NCI-H2196 treated with DMSO at 0.1 percent for 48 hours (cell line): ENCODE results near the gene VWA3A.

Experiments
- DNase-seq: peaks from one replicate; lab custom pipeline; 2025; ENCODE audit not compliant: unreplicated experiment; lab: John Stamatoyannopoulos, UW

Gene VWA3A

DNA sequence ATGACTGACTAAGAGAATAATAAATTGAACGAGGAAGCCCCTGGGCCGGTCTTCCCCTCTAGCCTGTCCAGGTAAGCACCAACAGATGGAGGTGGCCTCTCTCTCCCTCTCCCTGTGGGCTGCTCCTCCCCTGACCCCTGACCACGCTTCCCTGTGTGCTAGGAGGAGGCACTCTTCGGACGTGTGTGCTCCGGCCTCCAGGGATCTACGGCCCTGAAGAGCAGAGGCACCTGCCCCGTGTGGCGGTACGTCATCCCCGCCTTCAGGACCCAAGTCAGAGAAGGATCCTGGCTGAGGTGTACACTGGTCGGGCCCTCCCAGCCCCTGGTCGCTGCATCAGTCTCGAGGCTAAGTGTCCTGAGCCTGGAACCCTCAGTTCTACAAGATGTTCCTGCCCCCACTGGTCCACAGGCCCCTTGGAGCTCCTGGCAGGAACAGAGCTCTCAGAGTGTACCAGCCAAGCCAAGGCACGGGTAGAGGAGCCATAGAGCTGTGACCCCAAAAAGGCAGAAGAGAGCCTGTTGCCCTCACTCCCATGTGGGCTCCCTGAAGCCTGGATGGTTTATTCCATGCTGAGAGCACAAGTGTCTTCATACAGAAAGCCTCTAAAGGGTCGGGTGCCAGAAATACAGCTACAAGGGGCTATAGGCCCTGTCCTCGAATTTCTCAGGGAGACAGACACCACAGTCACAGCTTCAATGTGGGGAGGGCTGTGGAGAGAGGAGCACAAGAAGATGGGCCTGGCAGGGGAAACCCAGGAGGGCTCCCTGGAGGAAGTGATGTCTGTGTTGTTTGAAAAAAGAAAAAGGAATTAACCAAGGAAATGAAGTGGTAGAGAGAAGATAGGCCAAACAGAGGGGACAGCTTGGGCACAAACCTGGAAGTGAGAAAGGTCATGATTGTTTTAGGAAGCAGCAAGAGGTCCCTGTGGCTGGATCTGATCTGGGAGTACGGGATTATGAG lies 85.9 kb downstream of the VWA3A start:
- no peak for DNase-seq

DNA sequence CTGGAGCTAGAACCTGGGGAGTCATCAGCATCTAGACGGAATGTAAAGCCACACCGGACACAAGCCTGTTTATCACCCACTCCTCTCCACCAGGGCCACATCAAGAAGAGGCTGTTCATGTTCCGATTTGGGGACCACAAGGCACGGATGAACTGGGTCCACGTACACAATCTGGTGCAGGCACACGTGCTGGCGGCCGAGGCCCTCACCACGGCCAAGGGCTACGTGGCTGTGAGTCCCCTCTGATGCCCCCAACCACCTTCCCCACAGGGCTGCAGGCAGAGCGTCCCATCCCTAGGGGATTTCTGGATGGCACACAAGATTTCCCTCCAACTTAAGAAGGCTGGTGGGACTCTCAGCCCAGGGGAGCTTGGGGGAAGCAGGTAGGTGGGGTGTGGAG lies 89.1 kb downstream of the VWA3A start:
- no peak for DNase-seq

DNA sequence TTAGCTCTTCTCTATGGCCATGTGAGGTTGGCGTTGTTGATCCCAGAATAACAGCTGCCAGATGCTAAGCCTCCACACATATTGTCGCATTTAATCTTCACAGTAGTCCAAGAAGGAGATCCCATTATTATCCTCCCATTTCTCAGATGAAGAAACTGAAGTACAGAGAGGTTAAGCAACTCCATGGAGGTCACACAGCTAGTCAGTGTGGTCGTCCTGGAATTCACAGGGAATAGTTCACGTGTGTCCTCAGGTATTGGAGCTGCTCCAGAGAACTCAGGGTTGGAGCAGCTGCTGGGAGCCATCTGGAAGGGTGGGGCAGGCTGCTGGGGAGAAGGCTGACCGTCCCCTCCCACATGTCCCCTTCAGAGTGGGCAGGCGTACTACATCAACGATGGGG lies 89.5 kb downstream of the VWA3A start:
- no peak for DNase-seq

DNA sequence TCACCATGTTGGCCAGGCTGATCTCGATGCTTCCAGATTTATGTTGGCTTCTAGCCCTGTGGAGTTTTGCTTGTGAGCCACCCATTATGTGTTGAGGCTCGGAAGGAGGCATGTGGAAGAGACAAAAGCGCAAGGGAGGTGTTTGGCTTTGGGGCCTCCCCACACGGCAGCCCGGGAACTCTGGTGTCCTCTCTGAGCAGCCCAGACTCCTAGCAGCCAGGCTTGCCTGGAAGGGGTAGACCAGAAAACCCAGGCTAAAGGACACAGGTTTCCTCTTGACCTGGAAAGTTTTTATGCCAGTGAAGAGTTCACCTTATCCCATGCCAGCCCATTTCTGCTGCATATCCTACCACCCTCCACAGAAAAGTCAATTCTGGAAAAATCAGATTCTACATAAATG lies 91.0 kb downstream of the VWA3A start:
- DNase-seq = no peak

DNA sequence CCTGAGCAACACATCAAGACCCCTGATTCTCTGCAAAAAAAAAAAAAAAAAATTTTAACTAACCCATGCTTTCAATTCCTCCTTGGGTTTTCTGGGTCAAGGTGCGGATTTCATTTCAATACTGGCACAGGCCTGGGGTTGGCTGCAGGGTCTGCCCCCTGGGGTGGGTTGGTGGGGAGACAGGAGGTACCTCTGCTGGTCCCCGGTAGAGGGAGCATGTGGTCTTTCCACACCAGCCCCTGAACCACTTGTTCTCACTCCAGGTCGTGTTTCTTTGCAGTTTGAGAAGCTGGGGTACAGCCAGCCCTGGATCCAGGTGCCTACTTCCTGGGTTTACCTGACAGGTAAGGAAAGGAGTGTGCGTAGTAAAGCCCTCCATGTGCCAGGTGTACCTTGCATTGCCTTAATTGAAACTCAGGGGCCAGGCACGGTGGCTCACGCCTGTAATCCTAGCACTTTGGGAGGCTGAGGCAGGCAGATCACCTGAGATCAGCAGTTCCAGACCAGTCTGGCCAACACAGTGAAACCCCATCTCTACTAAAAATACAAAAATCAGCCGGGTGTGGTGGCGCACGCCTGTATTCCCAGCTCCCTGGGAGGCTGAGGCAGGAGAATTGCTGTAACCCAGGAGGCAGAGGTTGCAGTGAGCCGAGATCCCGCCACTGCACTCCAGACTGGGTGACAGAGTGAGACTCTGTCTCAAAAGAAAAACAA lies 91.7 kb downstream of the VWA3A start:
- DNase-seq = no peak

DNA sequence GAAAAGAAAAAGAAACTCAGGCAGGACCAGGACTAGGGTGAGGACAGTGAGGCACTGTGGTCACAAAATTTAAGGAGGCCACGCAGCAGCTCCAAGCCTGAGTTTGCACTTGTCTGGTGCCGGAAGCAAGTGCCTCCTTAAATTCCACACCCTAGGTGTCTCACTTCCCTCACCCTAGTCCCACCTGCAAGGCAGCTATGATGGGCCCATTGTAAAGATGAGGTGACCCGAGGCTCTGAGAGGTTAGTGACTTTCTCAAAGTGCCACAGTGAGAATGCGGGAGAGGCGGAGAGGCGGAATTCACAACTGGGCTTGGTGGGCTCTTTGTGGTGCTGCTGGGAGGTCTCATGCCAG lies 92.3 kb downstream of the VWA3A start:
- no peak for DNase-seq

DNA sequence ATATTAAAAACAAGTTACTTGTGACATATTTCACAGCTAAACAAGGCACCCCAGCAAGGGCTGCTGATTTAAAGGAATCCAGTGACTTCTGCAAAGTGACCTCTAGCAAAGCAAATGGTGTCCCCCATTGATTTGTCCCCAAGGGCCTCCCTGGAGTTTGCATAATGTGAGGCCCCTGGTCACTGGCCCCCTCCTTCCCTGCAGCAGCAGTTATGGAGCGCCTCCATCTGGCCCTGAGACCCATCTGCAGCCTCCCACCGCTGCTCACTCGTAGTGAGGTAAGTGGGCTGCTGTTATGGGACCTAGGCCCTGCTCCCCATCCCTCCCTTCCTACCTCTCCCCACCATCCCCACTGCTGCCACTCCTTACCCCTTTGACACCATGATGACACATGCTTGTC lies 94.2 kb downstream of the VWA3A start:
- DNase-seq = no peak

DNA sequence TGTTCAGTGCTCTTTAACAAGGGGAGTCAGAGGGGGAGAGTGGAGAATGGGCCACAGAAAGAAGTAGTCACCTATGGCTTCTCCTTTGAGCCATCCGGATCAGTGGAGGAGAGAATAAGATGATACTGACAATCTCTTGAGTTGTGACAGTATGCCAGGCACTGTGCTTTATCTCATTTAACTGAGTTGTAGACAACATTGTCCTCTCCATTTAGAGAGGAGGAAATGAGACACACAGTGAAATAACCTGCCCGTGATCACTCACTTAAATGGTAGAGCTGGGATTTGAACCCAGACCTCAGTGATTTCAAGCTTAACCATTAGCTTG lies 95.9 kb downstream of the VWA3A start:
- DNase-seq = no peak

DNA sequence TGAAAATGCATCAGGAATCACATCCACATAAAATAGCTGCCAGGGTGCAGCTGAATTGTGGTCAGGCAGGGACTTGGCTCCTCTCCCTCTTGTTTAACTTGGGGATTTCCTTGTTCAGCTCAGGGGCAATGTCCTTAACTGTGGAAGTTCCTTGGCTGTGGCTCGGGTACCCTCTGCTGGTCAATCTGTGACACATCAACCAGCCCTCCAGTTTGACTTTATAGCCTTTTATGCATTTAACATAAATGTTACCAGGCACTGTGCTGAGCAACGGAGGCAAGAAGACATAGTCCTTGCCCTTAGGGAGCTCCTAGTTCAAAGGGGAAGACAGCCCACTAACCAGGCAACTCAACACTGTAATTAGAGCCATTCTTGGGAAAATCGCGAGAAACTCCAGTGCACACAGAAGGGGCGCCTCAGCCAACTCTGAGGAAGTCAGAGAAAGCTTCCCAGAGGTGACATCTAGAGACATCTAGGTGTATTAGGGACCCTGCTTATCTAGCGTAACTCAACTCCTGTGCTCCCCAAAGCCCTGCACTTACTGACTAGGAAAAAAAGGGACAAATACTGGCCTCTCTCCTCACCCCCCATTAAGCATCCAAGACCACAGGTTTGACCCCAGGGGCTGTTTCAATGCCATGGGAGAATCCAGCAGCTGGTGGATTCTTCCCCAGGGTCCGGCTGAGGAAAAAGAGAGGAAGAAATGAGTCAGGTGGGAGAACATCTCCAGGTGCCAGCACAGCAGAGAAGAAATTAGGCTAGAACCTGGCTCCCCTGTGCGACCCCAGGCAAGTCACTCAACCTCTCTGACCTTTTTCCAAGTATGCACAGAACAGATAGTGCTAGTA lies 96.5 kb downstream of the VWA3A start:
- DNase-seq = peak; percentile 83

DNA sequence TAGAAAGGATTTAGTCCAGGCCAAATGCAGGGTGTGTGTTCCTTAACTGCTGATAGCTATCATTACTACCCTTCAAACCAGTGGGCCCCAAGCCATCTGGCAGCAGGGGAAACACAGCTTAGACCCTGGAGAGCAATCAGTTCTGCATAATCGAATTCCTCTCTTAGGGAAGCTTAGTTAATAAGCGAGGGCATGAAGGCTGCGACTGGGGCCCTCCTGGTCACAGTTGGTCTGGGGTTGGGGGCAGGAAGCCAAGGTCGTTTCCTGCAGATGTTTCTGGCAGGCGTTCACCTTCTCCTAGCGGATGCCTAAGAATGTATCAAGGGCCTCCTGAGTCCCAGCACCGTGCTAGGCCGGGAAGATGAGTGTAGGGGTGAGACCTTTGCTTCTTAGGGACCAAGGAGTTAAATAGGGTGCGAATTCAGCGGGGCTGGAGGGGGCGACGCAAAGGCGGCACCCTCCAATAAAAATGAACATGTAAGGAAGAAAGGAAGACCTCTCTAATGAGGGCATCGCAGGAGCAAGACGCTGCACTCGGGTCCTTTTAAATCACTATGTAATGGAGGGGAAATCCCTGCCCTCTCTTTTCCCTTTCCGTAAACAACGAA lies 97.2 kb downstream of the VWA3A start:
- DNase-seq = peak; percentile 17

DNA sequence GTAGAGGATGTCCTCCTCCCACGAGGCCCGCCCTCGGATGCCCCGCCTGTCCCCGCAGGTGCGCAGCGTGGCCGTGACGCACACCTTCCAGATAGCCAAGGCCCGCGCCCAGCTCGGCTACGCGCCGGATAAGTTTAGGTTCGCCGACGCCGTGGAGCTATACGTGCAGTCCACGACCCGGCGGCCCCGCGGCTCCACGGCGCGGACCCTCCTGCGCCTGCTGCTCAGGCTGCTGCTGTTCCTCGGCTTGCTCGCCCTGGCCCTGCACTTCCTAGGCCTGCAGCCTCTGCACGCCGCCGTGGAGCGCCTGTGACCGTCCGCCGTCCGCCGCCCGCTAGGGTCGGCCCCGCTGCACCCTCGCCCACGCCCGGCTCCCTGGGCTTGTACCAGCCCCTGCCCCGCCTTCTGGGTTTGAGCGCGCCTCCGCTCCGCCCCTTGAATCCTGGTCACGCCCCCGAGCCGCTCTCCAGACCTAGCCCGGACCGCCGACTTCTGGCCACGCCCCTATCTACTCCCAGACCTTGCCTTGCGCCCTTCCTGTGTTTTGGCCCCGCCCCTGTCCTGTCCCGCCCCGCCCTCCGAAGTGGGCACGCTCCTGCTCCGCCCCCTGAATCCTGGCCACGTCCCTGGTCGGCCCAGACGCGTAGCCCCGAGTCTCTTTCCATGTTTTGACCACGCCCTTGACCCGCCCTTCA lies 97.9 kb downstream of the VWA3A start:
- peak; percentile 100 for DNase-seq

DNA sequence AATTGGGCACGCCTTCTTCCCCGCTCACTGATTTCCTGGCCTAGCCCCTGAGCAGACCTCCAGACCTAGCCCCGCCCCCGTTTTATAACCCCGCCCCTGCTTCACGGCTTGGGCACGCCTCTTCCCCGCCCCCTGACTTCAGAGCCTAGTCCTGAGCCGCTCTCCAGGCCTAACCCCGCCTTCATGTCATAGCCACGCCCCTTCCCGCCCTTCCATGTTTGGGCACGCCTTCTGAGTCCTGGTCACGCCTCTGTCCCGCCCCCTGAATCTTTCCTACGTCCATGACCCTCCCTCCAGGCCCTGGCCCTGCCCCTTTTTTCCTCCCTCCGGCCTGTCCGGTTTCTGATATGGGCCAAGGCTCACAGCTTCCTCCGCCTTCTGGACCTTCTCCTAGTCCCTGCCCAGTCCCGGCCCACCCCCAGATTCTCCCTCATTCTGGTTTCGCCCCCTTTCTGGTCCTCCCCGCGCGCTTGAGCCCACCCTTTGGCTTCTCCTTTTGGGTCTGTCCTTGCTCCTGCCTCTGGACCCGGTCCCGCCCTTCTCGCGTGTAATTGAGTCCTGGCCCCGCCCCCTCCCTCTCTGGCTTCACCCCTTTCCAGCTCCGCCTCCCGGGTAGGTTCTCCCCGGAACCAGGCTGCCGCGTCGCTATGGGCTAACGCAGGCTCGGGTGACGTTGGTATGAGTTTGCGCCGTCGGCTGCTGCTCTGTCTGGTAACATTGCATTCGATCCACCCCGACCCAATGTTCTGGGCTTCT lies 98.6 kb downstream of the VWA3A start:
- DNase-seq = peak; percentile 100

DNA sequence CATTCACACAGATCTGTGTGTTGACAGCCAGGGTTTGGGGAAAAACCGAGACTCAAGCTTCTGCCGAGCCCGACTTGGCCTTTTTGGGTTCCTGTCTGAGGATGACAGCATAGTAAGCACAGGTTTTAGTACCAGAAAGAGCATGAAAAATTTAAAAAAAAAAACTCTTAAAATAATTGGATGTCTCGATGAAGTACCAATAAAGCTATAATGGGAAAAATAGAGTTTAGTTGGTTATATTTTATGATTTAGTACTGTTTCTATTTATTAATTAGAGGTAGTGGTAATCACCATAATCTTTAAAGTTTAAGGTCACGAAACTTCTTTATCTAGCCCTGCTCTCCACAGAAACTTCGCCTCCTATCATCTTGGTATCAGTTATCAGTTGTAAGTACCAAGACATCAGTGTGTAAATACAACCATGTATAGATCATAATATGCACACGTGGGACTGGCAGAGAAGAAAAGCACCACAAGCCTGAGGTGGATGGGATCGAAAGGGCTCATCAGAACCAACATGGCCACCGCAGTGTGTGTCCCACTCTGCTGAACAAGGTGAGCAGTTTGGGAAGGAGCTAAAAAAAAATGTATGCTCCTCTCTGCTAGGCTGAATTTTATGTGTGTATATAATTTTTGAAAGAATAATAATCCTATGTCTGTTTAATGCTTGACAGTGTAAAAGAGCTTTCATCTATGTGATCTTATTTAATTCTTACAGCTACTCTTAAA lies 99.4 kb downstream of the VWA3A start:
- DNase-seq = no peak

DNA sequence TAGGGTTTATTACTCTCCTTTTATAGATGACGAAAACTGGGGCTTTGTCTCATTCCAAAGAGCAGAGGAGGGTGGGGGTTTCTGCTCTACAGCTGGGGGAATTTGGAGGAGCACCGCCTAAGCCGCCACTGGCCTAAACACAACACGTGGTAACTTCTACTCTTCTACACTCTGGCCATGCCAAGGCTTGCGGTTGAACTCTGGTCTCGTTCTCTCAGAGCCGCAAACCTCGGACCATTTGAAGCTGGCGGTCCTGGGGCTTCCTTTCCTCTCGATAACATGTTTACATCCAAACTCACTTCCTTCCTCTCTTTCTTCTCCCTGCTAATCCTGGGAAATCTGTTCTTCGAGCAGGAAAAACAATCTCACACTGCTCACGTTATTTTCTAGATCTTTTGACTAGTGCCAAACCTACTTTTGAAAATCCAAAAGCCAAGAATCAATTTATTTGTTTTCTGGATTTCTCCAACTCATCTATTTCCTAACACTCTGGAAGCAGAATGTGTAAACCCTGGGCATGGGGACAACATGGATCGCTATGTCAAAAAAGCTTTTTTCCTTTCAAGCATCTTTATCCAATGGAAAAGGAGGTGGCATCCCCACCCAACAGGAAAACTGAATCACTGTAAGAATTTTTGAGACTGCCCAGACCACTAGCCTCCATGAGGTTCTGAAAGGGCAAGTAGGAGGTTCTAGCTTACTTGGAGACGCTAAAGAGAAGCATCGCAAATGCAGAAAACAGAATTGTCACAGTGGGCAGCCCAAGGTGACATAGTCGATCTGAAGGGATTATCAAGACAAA lies 100.1 kb downstream of the VWA3A start:
- no peak for DNase-seq

DNA sequence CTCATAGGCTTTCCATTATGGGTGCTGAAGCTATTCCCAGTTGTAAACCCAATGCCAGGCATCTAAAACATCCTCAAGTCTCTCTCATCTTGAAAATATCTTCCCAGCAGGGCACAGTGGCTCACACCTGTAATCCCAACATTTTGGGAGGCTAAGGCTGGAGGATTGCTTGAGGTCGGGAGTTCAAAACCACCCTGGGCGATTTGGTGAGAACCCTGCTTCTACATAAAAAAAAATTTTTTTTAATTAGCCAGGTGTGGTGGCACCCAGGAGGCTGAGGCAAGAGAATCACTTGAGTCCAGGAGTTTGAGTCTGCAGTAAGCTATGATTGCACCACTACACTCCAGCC lies 100.7 kb downstream of the VWA3A start:
- no peak for DNase-seq

DNA sequence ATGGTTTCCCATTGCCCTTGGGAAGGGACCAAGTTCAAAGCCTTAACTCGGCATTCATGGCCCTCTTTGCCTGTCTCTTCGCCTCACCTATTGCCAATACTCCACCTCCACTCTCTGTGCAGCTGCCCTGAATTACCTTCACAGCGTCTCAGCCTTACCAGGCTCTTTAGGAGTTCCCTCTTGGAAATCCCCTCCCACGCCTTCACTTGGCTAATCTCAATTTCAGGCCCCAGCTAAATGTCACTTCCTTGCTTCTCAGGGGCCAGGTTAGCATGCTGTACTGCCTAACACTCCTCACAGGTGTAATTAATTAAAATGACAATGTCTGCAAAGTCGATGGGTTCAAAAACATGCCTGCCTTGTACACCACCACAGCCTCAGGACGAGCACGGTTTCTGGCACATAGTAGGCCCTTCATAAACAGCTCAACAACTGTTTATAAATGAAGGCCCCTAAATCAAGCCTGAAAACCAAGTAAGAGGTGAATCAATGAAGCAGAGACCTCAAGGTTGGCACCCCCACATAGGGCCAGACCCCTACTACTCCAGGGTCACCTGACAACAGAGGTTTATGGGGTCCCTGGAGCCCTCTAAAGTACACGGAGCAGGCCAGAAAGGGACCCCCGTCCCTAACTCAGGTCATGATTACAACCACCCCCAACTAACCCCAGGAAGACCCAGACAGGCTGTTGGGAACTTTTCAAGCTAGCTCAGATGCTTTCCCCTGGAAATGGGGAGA lies 102.5 kb downstream of the VWA3A start:
- DNase-seq = no peak

DNA sequence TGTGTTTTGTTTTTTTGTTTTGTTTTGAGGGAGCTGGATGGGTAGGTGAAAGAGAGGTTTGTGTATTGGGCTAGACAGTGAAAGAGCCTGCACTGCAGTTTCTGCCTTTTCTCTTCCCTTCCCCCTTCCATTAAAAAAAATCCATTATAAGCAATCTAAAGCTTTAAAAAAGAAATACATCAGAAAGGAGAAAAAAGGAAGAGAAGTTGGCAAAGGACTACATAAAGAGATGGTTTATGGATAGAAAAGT lies 103.0 kb downstream of the VWA3A start:
- DNase-seq = no peak
